GM06990 (cell line): Measurements from ENCODE around the gene ZBTB38.

Experiments used
- DNase-seq: peaks from one replicate; pipeline ENCODE4 v3.0.0-alpha.2; 2011; ENCODE audit not compliant: insufficient read length; ENCODE audit errors: extremely low read depth
- H3K27me3 ChIP-seq: replicated peaks from 2 replicates; pipeline ENCODE4 v1.6.0; 2011; ENCODE audit warnings: low read length; ENCODE audit not compliant: control insufficient read depth, insufficient read depth
- H3K36me3 ChIP-seq: 2 replicates; pipeline ENCODE4 v1.5.1; 2011; ENCODE audit warnings: low read length; ENCODE audit not compliant: control insufficient read depth, insufficient read depth
- H3K4me3 ChIP-seq: replicated peaks from 2 replicates; pipeline ENCODE4 v1.5.1; 2011; ENCODE audit warnings: low read depth, mild to moderate bottlenecking, control low read depth, low read length
- CTCF ChIP-seq: IDR thresholded peaks from 2 replicates; pipeline ENCODE4 v1.5.1; 2011; ENCODE audit warnings: low read length, control low read depth, mild to moderate bottlenecking, inconsistent platforms; ENCODE audit not compliant: insufficient read depth, poor library complexity, severe bottlenecking

ZBTB38 gene

GRCh38 chr3:141385406-141386125 is 17.3 kb downstream of the ZBTB38 start:
- Histone ChIP-seq H3K36me3 (peaks cover 3% of the 10 kb centered on the region), H3K27me3 (no peaks in the 10 kb centered on the region), H3K4me3 (peak overlapping the region; percentile 71)
- no peak for DNase-seq
- no peak for TF ChIP-seq CTCF

DNA sequence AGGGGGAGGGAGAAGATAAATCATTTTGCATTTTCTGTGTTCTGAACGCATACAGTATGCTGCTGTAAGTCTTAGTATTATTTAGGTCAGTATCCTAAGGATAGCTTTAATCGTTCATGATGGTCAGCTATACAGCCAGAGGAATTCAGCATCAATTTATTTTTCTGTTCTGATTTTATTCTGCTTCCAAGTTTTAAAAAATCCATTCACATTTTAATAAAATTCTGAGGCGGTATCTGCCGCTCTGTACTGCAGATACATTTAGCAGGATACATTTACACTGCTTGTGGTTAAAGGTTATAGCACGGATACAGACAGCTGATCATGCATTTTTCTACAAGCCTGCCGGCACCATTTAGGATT is 17.8 kb downstream of the ZBTB38 start:
- no peak for DNase-seq
- H3K27me3 ChIP-seq = no peaks in the 10 kb centered on the region
- no peak for TF ChIP-seq CTCF

GRCh38 chr3:141386611-141387111 is 18.4 kb downstream of the ZBTB38 start:
- no peak for TF ChIP-seq CTCF
- H3K4me3 ChIP-seq = peak overlapping the region; percentile 71
- H3K36me3 ChIP-seq = peaks cover 3% of the 10 kb centered on the region
- no peaks in the 10 kb centered on the region for H3K27me3 ChIP-seq
- peak; percentile 62 for DNase-seq

More for the DNA sequence above, 17.8 kb downstream of the ZBTB38 start:
- Histone ChIP-seq H3K4me3 (peak overlapping the region; percentile 71), H3K36me3 (peaks cover 3% of the 10 kb centered on the region)

- Histone ChIP-seq H3K4me3 (peak overlapping the region; percentile 71), H3K36me3 (peaks cover 3% of the 10 kb centered on the region), H3K27me3 (no peaks in the 10 kb centered on the region)
- DNase-seq = no peak
- TF ChIP-seq CTCF = no peak
Observed at GRCh38 chr3:141387516-141387915, 19.2 kb downstream of the ZBTB38 start.

DNA sequence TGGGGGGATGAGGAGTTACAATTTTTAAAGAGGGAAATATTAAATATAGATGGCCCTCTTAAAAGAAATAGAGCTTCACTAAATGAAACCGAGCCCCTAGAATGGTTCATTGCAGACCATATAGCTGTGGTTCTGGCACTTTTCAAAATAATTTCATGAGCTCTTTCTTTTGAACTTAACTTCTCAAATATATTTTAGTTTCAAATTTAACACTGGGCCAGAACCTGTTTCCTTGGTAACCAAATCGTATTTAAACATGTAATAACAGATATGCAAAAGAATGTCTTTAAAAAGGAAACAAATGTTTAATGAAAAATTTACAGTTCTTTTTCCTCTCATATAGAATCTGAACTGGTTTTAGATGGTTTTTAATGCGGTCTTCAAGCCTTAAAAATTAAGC is 20.1 kb downstream of the ZBTB38 start:
- DNase-seq = no peak
- Histone ChIP-seq H3K4me3 (peak overlapping the region; percentile 71), H3K27me3 (no peaks in the 10 kb centered on the region), H3K36me3 (peaks cover 8% of the 10 kb centered on the region)
- no peak for TF ChIP-seq CTCF
